Transverse colon (tissue), 4 donors: ENCODE data around the gene NEK9.

ENCODE experiments used
- CTCF ChIP-seq, 5 experiments: fragments of 200-600 bp in 3 of 5; fragments of 450-650 bp in 2 of 5; sonication (generic) in 3 of 5; IDR thresholded peaks; 1 replicate in 2 of 5; 2 replicates in 3 of 5; pipeline ENCODE4 v1.5.1; 2016 to 2017; ENCODE audit warnings: antibody characterized with exemption in 5 of 5, inconsistent platforms in 3 of 5, mild to moderate bottlenecking in 2 of 5, moderate library complexity in 1 of 5
- EP300 ChIP-seq: sonication (generic); formaldehyde crosslinking; IDR thresholded peaks from one replicate; pipeline ENCODE4 v1.6.1; 2017; ENCODE audit warnings: antibody characterized with exemption, low read depth
- POLR2A ChIP-seq: fragments of 450-650 bp; IDR thresholded peaks from one replicate; pipeline ENCODE4 v1.6.1; 2016; ENCODE audit warnings: antibody characterized with exemption, mild to moderate bottlenecking, moderate library complexity
- POLR2AphosphoS5 ChIP-seq, 3 donors: sonication (generic); formaldehyde crosslinking; IDR thresholded peaks; one replicate each; pipeline ENCODE4 v1.6.1; 2016; ENCODE audit warnings: antibody characterized with exemption in 3 of 3

DNA sequence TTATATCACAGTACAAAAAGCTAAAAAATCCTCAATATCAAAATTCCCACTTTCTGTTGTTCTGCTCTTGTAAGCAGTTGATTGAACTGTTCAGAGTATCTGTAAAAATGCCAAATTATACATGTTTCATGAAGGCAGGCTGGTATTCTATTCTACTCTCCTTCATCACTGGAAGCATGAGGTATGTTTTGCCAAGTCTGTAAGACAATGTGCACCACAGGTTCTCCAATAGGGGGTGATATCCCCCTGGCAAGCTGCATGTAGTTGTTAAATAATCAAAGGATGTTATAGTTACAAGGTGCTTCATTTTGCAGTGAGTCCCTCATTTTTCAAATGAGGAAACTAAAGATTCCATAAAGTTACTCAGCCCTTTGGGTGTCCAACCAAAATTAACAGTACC lies 15.1 kb upstream of the NEK9 start:
- no peak for TF ChIP-seq EP300
- peak in 4 of 5 experiments; percentile 19 to 36 (median 31) for TF ChIP-seq CTCF (IDR thresholded peaks at IDR 0.05)
- TF ChIP-seq POLR2A = no peak
- no peak for TF ChIP-seq POLR2AphosphoS5 (IDR thresholded peaks at IDR 0.05)
